HUDEP-2 (cell line): ENCODE results near the gene RARRES2.

Experiments used
- DNase-seq, 76 experiments: peaks; one replicate each; lab custom pipeline; 2025; ENCODE audit not compliant: unreplicated experiment in 76 of 76; lab: John Stamatoyannopoulos, UW

RARRES2 gene

DNA sequence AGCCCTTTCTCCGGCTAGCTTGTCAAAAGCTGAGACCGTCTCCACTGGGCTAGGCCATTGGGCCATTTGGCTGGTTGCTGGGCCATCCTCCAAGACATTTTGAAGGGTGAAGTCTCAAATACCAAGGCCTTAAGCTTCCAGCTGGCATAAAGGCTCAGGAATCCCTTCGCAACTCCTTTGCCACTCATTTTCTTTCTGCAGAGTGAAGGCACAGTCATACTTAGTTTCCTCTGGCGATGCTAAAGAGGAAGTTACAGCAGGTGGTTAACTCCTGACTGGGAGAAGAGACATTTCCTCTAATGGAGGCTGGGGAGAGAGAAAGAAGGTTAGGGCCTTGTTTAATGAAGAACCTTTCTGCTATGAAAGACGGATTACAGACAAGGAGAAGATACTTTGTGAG is 22.4 kb upstream of the RARRES2 start:
- peak in 1 of 76 experiments; percentile 10 for DNase-seq

DNA sequence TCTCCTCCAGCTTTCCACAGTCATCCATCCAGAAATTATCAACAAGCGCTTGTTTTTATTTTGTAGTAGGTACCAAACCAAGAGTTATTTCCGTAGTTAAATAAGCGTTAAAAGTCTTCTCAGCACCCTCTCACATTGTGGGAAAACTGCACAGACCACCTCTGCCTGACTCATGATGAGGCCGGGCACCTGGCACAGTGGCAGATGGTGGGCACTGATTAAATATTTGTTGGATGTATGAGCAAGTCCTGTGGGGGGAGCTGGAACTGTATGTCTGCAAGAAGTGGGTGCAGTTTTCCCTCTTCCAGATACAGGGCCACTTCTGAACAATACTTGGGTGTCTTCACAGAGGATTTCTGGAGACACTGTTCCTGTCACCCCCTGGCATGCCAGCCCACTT is 21.9 kb upstream of the RARRES2 start:
- peak in 20 of 76 experiments; percentile 9 to 53 (median 26) for DNase-seq

DNA sequence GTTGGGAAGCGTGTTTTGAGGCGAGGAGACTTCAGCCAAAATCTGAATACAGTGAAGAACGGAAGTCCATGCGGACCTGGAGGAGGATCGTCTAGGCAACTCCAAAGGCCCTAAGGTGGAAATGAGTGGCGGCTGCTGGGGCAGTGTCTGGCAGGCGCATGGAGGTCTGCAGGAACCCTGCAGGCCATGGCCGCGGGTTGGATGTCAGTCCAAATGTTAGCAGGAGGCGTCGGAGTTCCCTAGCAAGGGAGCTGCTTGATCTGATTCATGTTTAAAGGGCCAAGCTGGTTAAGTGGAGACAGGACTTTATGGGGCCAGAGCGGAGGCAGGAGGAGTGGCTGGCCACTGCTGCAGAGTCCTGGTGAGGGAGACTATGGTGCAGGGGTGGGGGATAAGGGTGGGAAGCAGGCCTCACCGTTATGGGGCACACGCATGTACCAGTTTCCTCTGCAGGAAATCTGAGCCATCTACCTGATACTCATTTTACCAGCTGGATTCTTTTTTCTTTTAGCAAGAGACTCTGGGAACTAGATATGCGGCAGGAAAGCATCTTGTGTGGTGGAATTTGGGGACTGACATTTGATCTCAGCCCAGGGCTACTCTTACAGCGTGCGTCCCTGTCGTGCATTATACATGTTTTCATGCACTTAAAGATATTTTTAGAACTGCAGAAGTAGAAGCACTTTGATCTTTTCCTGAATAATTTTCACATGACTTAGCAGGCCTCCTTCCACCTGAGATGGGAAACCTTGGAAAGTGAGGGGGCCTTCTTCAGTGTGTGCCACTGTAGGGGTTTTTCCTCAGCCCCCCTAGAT is 20.6 kb upstream of the RARRES2 start:
- DNase-seq = no peak

DNA sequence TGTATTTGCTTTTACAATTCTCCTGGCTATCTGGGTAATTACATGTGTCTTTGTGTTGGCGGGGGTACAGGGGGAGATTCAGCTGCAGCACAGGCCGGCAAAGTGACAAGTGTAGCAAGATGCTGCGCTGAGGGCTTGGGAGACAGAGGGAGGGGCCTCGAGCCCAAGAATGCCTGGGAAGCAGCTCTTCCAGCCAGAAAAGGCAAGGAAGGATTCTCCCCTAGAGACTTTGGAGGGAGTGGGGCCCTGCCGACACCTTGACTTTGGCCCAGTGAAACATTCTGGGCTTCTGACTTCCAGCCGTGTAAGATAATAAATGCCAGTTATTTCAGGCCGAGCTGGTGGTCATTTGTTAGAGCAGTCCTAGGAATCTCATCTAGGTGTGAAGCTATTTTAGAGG is 20.0 kb upstream of the RARRES2 start:
- no peak for DNase-seq

DNA sequence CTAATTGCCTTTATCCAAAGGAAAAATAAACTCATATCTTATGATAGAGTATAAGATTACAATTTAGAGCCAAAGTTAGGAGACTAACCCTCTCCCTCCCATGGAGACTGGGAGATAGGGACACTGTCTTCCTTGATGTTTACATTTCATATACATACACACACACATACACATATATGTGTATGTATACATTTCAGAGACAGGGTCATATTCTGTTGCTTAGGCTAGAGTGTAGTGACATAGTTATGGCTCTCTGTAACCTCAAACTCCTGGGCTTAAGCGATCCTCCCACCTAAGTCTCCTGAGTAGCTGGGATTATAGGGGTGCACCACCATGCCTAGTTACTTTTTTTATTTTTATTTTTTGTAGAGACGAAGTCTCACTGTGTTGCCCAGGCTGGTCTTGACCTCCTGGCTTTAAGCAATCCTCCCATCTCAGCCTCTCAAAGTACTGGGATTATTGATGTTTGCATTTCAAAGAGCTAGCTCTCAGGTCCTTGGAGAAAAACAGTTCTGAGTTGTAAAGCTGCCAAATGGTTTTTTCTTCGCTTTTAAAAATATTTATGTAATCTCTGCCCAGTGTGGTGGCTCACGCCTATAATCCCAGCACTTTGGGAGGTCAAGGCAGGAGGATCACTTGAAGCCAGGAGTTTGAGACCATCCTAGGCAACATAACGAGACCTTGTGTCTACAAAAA is 19.1 kb upstream of the RARRES2 start:
- DNase-seq = no peak

DNA sequence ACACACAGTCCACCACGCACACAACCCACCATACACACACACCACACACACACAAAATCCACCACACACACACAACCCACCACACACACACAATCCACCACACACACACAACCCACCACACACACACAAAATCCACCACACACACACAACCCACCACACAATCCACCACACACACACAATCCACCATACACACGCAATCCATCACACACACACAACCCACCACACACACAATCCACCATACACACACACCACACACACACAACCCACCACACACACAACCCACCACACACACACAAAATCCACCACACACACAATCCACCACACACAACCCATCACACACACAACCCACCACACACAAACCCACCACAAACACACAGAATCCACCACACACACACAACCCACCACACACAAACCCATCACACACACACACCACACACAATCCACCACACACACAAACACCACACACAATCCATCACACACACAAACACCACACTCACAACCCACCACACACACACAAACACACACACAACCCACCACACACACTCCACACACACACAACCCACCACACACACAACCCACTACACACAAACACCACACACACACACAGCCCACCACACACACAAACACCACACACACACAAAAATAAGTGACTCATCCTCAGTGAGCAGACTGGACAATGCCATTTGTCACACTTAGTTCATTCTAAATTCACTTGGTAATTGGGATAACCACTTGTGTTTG is 18.4 kb upstream of the RARRES2 start:
- no peak for DNase-seq

DNA sequence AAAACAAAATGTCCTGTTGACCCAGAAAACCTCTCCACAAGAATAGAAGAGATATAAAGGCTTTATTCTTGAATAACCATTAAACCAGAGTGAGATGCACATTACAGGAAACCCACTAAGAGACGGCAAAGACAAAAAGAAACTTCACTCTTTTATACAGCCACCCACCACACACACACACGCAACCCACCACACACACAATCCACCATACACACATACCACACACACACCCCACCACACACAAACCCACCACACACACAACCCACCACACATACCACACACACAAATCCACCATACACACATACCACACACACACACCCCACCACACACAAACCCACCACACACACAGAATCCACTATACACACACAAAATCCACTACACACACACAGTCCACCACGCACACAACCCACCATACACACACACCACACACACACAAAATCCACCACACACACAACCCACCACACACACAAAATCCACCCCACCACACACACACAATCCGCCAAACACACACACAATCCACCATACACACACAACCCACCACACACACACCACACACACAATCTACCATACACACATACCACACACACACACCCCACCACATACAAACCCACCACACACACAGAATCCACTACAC is 17.7 kb upstream of the RARRES2 start:
- no peak for DNase-seq

DNA sequence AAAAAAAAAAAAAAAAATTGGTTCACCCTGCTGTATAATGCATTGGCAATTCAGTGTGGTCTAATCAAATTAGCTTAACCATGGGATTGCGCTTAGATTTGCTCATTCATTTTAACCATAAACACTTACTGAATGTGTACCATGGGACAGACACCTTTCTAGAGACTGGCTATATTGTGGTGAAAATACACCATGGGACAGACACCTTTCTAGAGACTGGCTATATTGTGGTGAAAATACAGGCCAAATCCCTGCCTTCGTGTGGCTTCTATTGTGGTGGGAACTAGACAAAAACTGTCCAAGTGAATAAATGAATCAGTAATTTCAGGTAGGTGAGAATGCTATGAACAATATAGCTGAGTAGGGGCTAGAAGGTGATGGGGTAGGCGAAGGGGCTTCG is 17.0 kb upstream of the RARRES2 start:
- no peak for DNase-seq

DNA sequence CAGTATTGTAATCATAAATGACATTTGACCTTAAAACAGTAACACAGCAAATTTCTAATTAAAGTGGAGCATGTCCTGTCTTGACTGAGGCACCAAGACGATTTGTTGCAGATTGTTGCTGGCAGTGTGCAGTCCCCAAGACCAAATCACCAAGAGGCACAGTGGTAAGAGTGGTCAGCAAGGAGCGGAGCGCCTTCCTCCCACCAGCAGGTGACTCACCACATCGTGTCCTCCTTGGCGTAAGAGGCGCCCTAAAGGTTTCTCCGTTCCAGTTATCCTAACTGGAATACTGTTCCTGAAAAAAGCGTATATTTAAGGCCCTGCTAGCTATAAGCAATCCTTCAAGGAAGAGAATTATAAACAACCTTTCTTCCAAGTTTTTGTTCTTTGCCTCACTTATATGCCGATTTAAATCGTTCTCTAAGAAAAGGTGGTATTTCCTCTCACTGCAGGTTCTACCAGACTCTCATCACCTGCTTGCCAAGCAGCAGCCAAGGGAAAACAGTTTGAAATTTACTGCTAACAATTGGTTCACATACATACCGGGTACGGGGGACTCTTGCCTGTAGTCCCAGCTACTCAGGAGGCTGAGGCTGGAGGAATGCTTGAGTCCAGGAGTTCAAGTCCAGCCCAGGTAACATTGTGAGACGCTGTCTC is 16.5 kb upstream of the RARRES2 start:
- no peak for DNase-seq

DNA sequence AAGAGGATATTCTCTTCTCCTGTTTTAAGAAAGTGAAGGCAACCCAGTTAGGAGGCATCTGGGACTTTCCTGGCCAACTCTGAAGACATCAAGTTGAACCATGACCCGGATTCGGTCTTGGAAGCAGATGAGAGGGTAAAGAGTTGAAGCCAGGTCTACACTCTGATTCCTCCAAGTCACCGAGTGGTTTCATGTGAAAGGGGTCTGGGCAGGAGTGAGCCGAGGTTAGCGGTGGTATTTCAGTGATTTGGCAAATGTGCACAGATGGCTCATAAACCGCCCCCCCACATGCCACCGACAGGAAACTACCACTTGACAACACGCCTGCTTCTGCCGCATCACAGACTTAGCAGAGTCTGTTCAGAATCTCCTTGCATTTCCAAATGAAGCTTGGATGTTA is 15.8 kb upstream of the RARRES2 start:
- DNase-seq = no peak

DNA sequence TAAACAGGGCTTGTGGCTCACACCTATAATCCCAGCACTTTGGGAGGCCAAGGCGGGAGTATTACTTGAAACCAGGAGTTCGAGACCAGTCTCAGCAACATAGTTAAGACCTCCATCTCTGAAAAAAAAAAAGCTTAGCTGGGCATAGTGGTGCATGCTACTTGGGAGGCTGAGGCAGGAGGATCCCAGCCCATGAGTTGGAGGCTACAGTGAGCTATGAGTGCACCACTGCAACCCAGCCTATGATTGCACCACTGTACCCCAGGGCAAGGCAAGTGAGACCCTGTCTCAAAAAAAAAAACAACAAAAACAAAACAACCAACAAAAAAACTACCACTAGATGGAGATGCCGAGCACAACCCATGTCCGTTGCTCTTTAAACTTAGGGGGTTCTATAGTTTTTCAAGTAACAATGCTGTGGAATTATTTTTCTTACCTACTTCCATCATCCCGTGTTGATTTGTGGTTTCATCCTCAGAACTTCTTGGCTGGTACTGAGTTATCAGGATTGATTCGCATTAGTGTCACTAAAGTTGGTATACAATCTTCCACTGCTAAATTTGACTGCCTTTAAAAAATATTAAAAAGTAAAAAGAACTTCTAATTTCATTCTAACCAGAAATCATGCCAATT is 15.0 kb upstream of the RARRES2 start:
- peak in 10 of 76 experiments; percentile 7 to 25 (median 15) for DNase-seq

DNA sequence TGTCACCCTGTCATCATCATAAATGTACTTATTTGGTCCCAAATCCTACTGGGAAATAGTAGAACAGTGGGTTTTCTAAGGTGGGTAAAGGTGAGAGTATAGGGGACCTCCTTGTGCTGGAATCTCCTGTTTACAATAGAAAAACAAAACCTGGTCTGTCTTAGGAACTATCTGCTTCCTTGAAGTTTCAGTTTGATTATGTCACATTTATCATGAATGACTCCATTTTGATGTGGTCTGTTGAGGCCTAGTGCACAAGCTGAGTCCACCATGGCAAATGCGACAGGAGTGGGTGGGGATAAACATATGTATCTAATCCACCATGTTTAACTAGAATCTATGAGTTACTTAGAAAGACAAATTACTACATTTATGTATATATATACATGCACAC is 14.2 kb upstream of the RARRES2 start:
- no peak for DNase-seq

DNA sequence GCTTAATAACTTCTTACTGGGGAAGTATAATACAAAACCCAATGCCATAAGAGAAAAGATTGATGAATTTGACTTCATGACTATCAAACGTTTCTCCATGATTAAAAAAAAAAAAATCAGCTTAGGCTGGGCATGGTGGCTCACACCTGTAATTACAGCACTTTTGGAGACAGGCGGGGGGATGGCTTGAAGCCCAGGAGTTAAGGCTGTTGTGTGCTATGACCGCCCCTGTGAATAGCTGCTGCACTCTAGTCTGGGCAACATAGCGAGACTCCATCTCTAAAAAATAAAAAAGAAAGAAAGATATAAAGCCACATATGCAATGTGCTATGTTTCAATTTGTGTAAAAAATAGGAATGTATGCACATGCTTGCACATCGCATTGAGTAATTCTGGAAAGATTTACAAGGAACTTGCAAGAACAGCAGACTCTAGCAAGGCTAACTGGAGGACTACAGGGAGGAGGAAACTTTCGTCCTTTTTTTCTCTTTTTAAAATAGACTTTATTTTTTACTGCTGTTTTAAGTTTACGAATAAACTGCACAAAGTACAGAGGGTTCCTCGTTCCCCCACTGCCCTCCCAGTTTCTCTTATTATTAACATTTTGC is 10.3 kb upstream of the RARRES2 start:
- no peak for DNase-seq

DNA sequence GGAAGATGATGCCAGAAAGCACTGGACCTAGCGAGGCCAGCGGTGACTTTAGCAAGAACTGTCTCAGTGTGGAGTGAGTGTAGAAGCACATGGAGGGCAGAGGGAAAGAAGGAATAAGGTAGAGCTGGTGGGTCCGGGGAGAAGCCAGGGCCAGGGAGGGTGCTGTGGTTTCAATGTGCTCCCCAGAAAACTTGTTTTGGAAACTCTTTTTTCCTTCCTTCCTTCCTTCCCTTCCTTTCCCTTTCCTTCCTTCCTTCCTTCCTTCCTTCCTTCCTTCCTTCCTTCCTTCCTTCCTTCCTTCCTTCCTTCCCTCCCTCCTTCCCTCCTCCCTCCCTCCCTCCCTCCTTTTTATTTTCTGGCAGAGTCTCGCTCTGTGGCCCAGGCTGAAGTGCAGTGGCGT is 5.5 kb upstream of the RARRES2 start:
- DNase-seq = no peak

DNA sequence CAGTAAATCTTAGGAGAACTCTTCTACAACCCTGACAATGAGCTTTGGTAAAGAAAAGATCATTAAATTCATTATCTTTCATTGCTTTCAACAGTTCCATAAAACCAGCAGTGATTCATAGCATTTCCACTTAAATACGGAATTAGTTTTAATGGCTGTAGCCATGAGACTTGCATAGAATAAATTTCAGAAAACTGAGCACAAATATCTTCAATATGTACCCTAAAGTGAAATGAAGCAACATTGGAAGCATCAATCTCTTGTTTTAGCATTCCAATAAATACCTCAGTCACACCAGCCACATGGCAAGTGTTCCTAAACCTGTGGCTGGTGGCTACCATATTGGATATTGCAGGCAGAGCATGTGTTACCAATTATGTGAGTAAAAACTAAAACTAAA is 3.6 kb upstream of the RARRES2 start:
- DNase-seq = no peak

DNA sequence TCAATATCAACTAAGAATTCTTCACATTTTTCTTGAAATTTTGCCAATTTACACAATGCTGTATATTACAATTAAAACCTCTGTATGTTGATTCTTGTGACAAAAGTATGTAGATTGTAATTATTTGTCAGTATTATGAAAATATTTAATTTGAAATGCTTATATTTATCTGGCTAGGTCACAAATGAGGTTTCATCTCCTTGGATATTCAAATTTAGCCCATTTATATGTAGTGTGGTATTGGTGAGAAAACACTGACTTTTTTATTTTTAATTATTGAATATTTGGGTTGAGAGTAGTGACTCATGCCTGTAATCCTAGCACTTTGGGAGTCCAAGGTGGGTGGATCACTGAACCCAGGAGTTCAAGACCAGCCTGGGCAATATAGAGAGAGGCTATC is 2.9 kb upstream of the RARRES2 start:
- no peak for DNase-seq

DNA sequence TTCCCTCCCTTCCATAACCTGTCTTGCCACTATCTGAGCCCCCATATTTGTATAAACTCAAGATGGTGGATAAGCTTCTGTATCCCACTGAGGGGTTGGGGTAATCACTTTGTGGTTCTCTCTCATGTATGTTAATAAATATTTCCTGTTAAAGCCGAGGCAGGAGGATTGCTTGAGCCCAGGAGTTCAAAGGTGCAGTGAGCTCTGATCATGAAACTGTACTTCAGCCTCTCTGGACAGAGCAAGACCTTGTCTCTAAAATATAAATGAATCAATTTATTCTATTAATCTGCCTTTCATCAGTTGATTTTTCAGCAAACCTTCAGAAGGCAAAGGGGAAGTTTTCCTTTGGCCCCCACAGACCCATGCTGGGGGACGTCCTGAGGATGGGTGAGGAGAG is 1.8 kb upstream of the RARRES2 start:
- no peak for DNase-seq

DNA sequence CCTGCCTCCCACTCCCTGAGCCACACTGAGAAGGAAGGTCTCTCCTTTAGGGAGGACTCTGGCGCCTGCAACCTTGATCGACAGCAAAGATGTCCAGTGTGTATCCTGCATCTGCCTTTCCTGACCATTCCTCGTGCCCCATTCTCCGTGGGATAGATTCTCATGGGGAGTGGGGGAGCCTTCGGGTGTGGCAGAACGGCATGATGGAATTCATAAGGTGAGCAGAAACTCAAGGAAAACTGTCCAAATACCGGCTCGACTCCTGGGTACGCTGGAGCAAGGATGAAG is 636 bp upstream of the RARRES2 start:
- no peak for DNase-seq

DNA sequence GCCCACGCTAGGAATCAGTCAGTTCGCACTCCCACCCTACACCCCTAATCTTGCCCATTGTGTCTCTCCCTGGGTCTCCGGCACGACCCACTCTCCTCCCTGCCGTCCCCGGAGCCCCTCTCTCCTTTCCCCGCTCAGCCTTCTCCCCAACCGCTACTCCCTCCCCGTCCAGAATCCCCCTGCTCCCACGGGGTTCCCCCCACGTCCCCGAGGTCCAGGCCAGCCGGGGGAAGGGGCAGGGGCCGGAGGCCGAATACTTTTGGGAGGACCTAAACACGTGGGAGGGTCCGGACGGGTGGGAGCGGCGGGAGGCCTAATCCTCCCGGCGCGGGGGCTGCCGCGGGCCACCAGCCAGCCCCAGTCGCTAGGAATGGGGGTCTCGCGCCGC is 560 bp downstream of the RARRES2 start:
- DNase-seq = no peak
